H1 (cell line): Measurements from ENCODE around the gene SOAT2. TPM values are rescaled to one million over a fixed set of nuclear protein-coding genes. Genes with fewer than 3 reads are reported as not detected.

Source experiments
- CTCF ChIA-PET: fragments of 300-600 bp; sonication (Branson Sonifier 250); formaldehyde crosslinking; loops from one replicate; lab custom pipeline; 2021; ENCODE audit not compliant: partially characterized antibody; lab: Charles Lee
- POLR2A ChIA-PET: fragments of 300-600 bp; sonication (Branson Sonifier 250); formaldehyde crosslinking; loops from one replicate; lab custom pipeline; 2021; ENCODE audit warnings: inconsistent platforms; ENCODE audit not compliant: partially characterized antibody; lab: Charles Lee
- DNase-seq, 2 experiments: peaks; one replicate each; pipeline versions ENCODE4 v3.0.0 to v3.0.0-alpha.2; 2010 to 2022; ENCODE audit warnings: low spot score in 2 of 2, low read depth in 1 of 2, mixed read lengths in 1 of 2
- FAIRE-seq: peaks from 2 replicates; lab custom pipeline; 2011; peaks lifted over from hg19 to GRCh38; lab: Jason Lieb, UNC
- H2AFZ ChIP-seq: 2 replicates; pipeline ENCODE4 v1.8.1; 2012; ENCODE audit warnings: low read length, inconsistent platforms
- H2AK5ac ChIP-seq: 2 replicates; pipeline ENCODE4 v1.6.1; 2013; ENCODE audit warnings: low read depth, low read length
- H2BK120ac ChIP-seq: replicated peaks from 2 replicates; pipeline ENCODE3; 2013; ENCODE audit warnings: low read depth, low read length, inconsistent platforms
- H2BK12ac ChIP-seq: 2 replicates; pipeline ENCODE4 v1.6.1; 2013; ENCODE audit warnings: low read depth, low read length
- H2BK15ac ChIP-seq: 2 replicates; pipeline ENCODE4 v1.6.1; 2013; ENCODE audit warnings: low read length
- H2BK20ac ChIP-seq: 2 replicates; pipeline ENCODE4 v1.6.1; 2013; ENCODE audit warnings: low read length
- H2BK5ac ChIP-seq: 2 replicates; pipeline ENCODE4 v1.6.1; 2013; ENCODE audit warnings: low read depth, low read length
- H3K14ac ChIP-seq: 2 replicates; pipeline ENCODE4 v1.6.1; 2013; ENCODE audit warnings: inconsistent platforms; ENCODE audit not compliant: insufficient read length
- H3K18ac ChIP-seq: 2 replicates; pipeline ENCODE4 v1.6.1; 2013; ENCODE audit warnings: low read length; ENCODE audit errors: extremely low read depth
- H3K23ac ChIP-seq: 2 replicates; pipeline ENCODE4 v1.6.1; 2013; ENCODE audit warnings: inconsistent platforms; ENCODE audit not compliant: insufficient read length
- H3K23me2 ChIP-seq: 2 replicates; pipeline ENCODE4 v1.6.1; 2013; ENCODE audit warnings: low read depth, low read length
- H3K27ac ChIP-seq: 2 replicates; pipeline ENCODE4 v1.6.1; 2011; ENCODE audit warnings: low read depth, low read length, inconsistent platforms
- H3K27me3 ChIP-seq, 4 experiments: replicated peaks in 1 of 4; 1 replicate in 1 of 4; 2 replicates in 3 of 4; pipeline versions ENCODE4 v1.6.1 to v1.8.1; 2011 to 2013; ENCODE audit warnings: low read length in 3 of 4, mild to moderate bottlenecking in 3 of 4, inconsistent platforms in 2 of 4, mixed read lengths in 2 of 4, moderate library complexity in 1 of 4; ENCODE audit not compliant: control insufficient read depth in 3 of 4, insufficient read depth in 3 of 4; ENCODE audit errors: extremely low read depth in 1 of 4
- H3K36me3 ChIP-seq, 4 experiments: 2 replicates each; pipeline versions ENCODE4 v1.6.1 to v1.8.1; 2011 to 2013; ENCODE audit warnings: mild to moderate bottlenecking in 4 of 4, low read length in 3 of 4, moderate library complexity in 2 of 4, control low read depth in 1 of 4, inconsistent platforms in 1 of 4; ENCODE audit not compliant: insufficient read depth in 4 of 4, control insufficient read depth in 2 of 4
- H3K4ac ChIP-seq: replicated peaks from 2 replicates; pipeline ENCODE3; 2013; ENCODE audit warnings: low read length, low read depth, mixed read lengths, inconsistent platforms; ENCODE audit not compliant: insufficient read length
- H3K4me1 ChIP-seq, 4 experiments: replicated peaks in 1 of 4; 1 replicate in 1 of 4; 2 replicates in 3 of 4; pipeline versions ENCODE4 v1.6.1 to v1.8.1; 2011 to 2013; ENCODE audit warnings: low read length in 3 of 4, inconsistent platforms in 2 of 4, mixed read lengths in 1 of 4; ENCODE audit not compliant: insufficient read depth in 4 of 4, control insufficient read depth in 3 of 4
- H3K4me2 ChIP-seq, 2 experiments: 2 replicates each; pipeline versions ENCODE4 v1.6.1 to v1.8.1; 2011 to 2013; ENCODE audit warnings: low read depth in 2 of 2, low read length in 2 of 2, control low read depth in 1 of 2, inconsistent platforms in 1 of 2, mild to moderate bottlenecking in 1 of 2; ENCODE audit not compliant: insufficient read depth in 1 of 2
- H3K4me3 ChIP-seq, 4 experiments: fragments of 200-600, 300-600 bp in 1 of 4; sonication (generic), shearing (Covaris generic), sonication (Bioruptor Twin) in 1 of 4; 2 replicates each; pipeline versions ENCODE4 v1.5.1 to v1.8.1; 2011 to 2016; ENCODE audit warnings: low read length in 4 of 4, low read depth in 3 of 4, control low read depth in 2 of 4, inconsistent platforms in 2 of 4, mild to moderate bottlenecking in 2 of 4, mixed read lengths in 1 of 4, moderate library complexity in 1 of 4; ENCODE audit not compliant: insufficient read depth in 2 of 4; ENCODE audit errors: extremely low read depth in 1 of 4
- H3K56ac ChIP-seq: replicated peaks from 2 replicates; pipeline ENCODE3; 2013; ENCODE audit warnings: low read depth, mild to moderate bottlenecking, mixed read lengths, low read length, inconsistent platforms; ENCODE audit not compliant: insufficient read length
- H3K79me1 ChIP-seq: 2 replicates; pipeline ENCODE4 v1.6.1; 2013; ENCODE audit warnings: low read depth, low read length, control low read depth
- H3K79me2 ChIP-seq, 2 experiments: 2 replicates each; pipeline versions ENCODE4 v1.6.1 to v1.8.1; 2012 to 2013; ENCODE audit warnings: low read length in 2 of 2, mild to moderate bottlenecking in 2 of 2, inconsistent platforms in 1 of 2; ENCODE audit not compliant: insufficient read depth in 2 of 2, control insufficient read depth in 1 of 2
- H3K9ac ChIP-seq, 4 experiments: replicated peaks in 1 of 4; 1 replicate in 1 of 4; 2 replicates in 3 of 4; pipeline versions ENCODE4 v1.6.1 to v1.8.1; 2011 to 2013; ENCODE audit warnings: low read depth in 3 of 4, low read length in 3 of 4, control low read depth in 2 of 4, mild to moderate bottlenecking in 2 of 4, moderate library complexity in 2 of 4, inconsistent platforms in 1 of 4; ENCODE audit errors: extremely low read depth in 1 of 4
- H3K9me3 ChIP-seq, 2 experiments: 2 replicates each; pipeline versions ENCODE4 v1.6.1 to v1.8.1; 2012 to 2013; ENCODE audit warnings: mild to moderate bottlenecking in 2 of 2, moderate library complexity in 2 of 2, control low read depth in 1 of 2, inconsistent platforms in 1 of 2, low read depth in 1 of 2, low read length in 1 of 2, mixed read lengths in 1 of 2; ENCODE audit not compliant: insufficient read depth in 2 of 2
- H4K20me1 ChIP-seq, 2 experiments: replicated peaks in 1 of 2; 2 replicates each; pipeline versions ENCODE3 to v1.8.1; 2011 to 2013; ENCODE audit warnings: inconsistent platforms in 2 of 2, low read length in 2 of 2, mild to moderate bottlenecking in 1 of 2; ENCODE audit not compliant: insufficient read depth in 2 of 2, control insufficient read depth in 1 of 2
- H4K5ac ChIP-seq: 2 replicates; pipeline ENCODE4 v1.6.1; 2013; ENCODE audit warnings: low read length, low read depth, mixed read lengths, inconsistent platforms; ENCODE audit not compliant: insufficient read length
- H4K8ac ChIP-seq: 2 replicates; pipeline ENCODE4 v1.8.0; 2013; ENCODE audit warnings: mild to moderate bottlenecking, moderate library complexity, low read length, inconsistent platforms; ENCODE audit not compliant: insufficient read depth; ENCODE audit errors: extremely low read depth
- H4K91ac ChIP-seq: replicated peaks from 2 replicates; pipeline ENCODE3; 2013; ENCODE audit warnings: low read length, mixed read lengths, inconsistent platforms; ENCODE audit not compliant: insufficient read length
- BACH1 ChIP-seq: IDR thresholded peaks from 2 replicates; pipeline ENCODE4 v1.6.1; 2012; ENCODE audit warnings: low read length, improper control_type of control experiment
- KDM4A ChIP-seq: IDR thresholded peaks from one replicate; pipeline ENCODE4 v1.7.1; 2012; ENCODE audit warnings: low read depth, mild to moderate bottlenecking, moderate library complexity, low read length, inconsistent platforms; ENCODE audit not compliant: severe bottlenecking
- WGBS, 2 experiments: shearing (Covaris generic) in 1 of 2; methylation state at CpG; one replicate each; pipeline versions ENCODE4 v1.1.6 to v1.1.7; 2013 to 2015; ENCODE audit warnings: low lambda C conversion rate in 2 of 2, mixed read lengths in 2 of 2, inconsistent platforms in 1 of 2, low coverage in 1 of 2, missing lambda C conversion rate in 1 of 2; ENCODE audit not compliant: insufficient replicate concordance in 2 of 2, insufficient coverage in 1 of 2, insufficient read length in 1 of 2; ENCODE audit errors: extremely low coverage in 1 of 2, missing lambda C conversion rate in 1 of 2; 5-methylcytosine and 5-hydroxymethylcytosine counted together
- polyA plus RNA-seq, 7 experiments: library from polyadenylated mRNA; depleted of rRNA in 3 of 7; stranded (reverse) in 5 of 7; unstranded in 2 of 7; fragments of >200 nt in 5 of 7; fragments of 200-250 nt in 2 of 7; gene quantifications; 1 replicate in 5 of 7; 2 replicates in 1 of 7; 4 replicates in 1 of 7; pipeline versions ENCODE4 v1.2.1 to v1.2.3, GENCODE V29; 2011 to 2013; ENCODE audit warnings: missing spikeins in 2 of 7, mixed read lengths in 2 of 7
- total RNA-seq: library from RNA; stranded (reverse); fragmentation: NEBNext Ultra II Directional; extraction: Animal tissue kit (Norgen Biotek cat#: 25700); gene quantifications from 2 replicates; pipeline ENCODE4 v1.2.1, GENCODE V29; 2021

The SOAT2 gene
- total and polyA plus RNA-seq, 2 of the 8 experiments (the other 6 are each of a cell fraction or from before 2014, with no cell fraction given), result 0.08 TPM; not detected in 1

GRCh38 chr12:53097564-53098353 is 5.5 kb upstream of the SOAT2 start, which contains the start of gene IGFBP6:
TSS of gene IGFBP6 (plus strand) at chr12:53097667. CDS start at chr12:53097718, 51 bp downstream.
- CTCF ChIA-PET, result interaction anchor here (1.2 to 19.1 kb wide), 11 partner anchors 12 to 1757 kb away, joined by 3 to 531 read pairs (median 12); partner anchors contain the start of gene SPRYD3
- WGBS, 2 experiments, result 2% methylated on average over 27 of the region's 51 CpGs; no CpG with 5 or more reads in 1 of the 2 experiments
- Histone ChIP-seq H3K56ac (peak within 1 kb of the TSS; percentile 54), H2BK12ac (peak within 1 kb of the TSS; percentile 85; the same call in 1 of the 2 replicates), H3K79me1 (no peaks in the 10 kb centered on the region), H3K4me1 (peaks cover 4 to 22% (median 5%) of the 10 kb centered on the region in 4 experiments), H2AK5ac (no peak within 1 kb of the TSS), H2BK20ac (peak within 1 kb of the TSS; percentile 72; the same call in 1 of the 2 replicates), H2BK15ac (peak within 1 kb of the TSS; percentile 61; the same call in 1 of the 2 replicates), H3K27me3 (peaks cover 0 to 25% (median 15%) of the 10 kb centered on the region in 4 experiments; a peak in 5 of 7 replicates)
- no peak for FAIRE-seq
- TF ChIP-seq KDM4A, result peak; percentile 78
- TF ChIP-seq BACH1, result no peak
- TF ChIP-seq, all 59 proteins: peak for 1
- no peak within 1 kb of the TSS for H2BK120ac ChIP-seq
- H3K36me3 ChIP-seq, result no peaks in the 10 kb centered on the region
- no peak within 1 kb of the TSS for H3K27ac ChIP-seq
- peak within 1 kb of the TSS; percentile 83 for H4K91ac ChIP-seq
- H3K23ac ChIP-seq, result no peak within 1 kb of the TSS
- H3K4ac ChIP-seq, result peak within 1 kb of the TSS; percentile 83
- DNase-seq, result peak in 1 of 2 experiments; percentile 80
- H4K20me1 ChIP-seq, result no peaks in the 10 kb centered on the region
- no peaks in the 10 kb centered on the region for H3K9me3 ChIP-seq
- H3K23me2 ChIP-seq, result peaks cover 28% of the 10 kb centered on the region
- POLR2A ChIA-PET, result interaction anchor here (0.7 to 3.6 kb wide), 11 partner anchors 11 to 95 kb away, joined by 3 to 21 read pairs (median 5); partner anchors contain the start of genes EIF4B and SPRYD3
- H3K4me2 ChIP-seq, result peak within 1 kb of the TSS; percentile 95 to 99
- peak within 1 kb of the TSS; percentile 32 for H3K18ac ChIP-seq
- H2BK5ac ChIP-seq, result peak within 1 kb of the TSS; percentile 52; the same call in 1 of the 2 replicates
- H3K14ac ChIP-seq, result no peak within 1 kb of the TSS
- H4K8ac ChIP-seq, result peak within 1 kb of the TSS; percentile 17; the same call in 1 of the 2 replicates
- peak within 1 kb of the TSS; percentile 62 to 85 (median 77) for H3K4me3 ChIP-seq
- H3K79me2 ChIP-seq, result no peaks in the 10 kb centered on the region
- peak within 1 kb of the TSS; percentile 78 for H2AFZ ChIP-seq
- H4K5ac ChIP-seq, result peak within 1 kb of the TSS; percentile 16
- H3K9ac ChIP-seq, result peak within 1 kb of the TSS in 2 of 4 experiments; percentile 1 to 50; a peak in 2 of 7 replicates
